Keratinocyte (primary cell): ENCODE results near the gene KRT84. TPM values are rescaled to one million over a fixed set of nuclear protein-coding genes. Genes with fewer than 3 reads are reported as not detected.

ENCODE experiments used
- DNase-seq: peaks from one replicate; pipeline ENCODE4 v3.0.0-alpha.2; 2011; ENCODE audit warnings: low read depth, missing footprints, low spot score
- FAIRE-seq: peaks from 2 replicates; lab custom pipeline; 2011; peaks lifted over from hg19 to GRCh38; lab: Jason Lieb, UNC
- H2AFZ ChIP-seq: 2 replicates; pipeline ENCODE4 v1.6.0; 2012; ENCODE audit warnings: low read length, control low read depth, inconsistent platforms; ENCODE audit not compliant: control insufficient read depth
- H3K27ac ChIP-seq: 2 replicates; pipeline ENCODE4 v1.5.1; 2011; ENCODE audit warnings: low read length; ENCODE audit not compliant: control insufficient read depth, insufficient read depth
- H3K27me3 ChIP-seq: 3 replicates; pipeline ENCODE4 v1.6.0; 2011; ENCODE audit warnings: low read length; ENCODE audit not compliant: control insufficient read depth, insufficient read depth; ENCODE audit errors: extremely low read depth
- H3K36me3 ChIP-seq, 2 experiments: 2 replicates in 1 of 2; 3 replicates in 1 of 2; pipeline ENCODE4 v1.5.1; 2011; ENCODE audit warnings: low read length in 2 of 2, mild to moderate bottlenecking in 1 of 2; ENCODE audit not compliant: control insufficient read depth in 2 of 2, insufficient read depth in 2 of 2; ENCODE audit errors: extremely low read depth in 1 of 2
- H3K4me1 ChIP-seq: 3 replicates; pipeline ENCODE4 v1.5.1; 2011; ENCODE audit warnings: low read length; ENCODE audit not compliant: control insufficient read depth, insufficient read depth; ENCODE audit errors: extremely low read depth
- H3K4me2 ChIP-seq: 3 replicates; pipeline ENCODE4 v1.6.0; 2011; ENCODE audit warnings: low read depth, low read length; ENCODE audit not compliant: control insufficient read depth, insufficient read depth; ENCODE audit errors: extremely low read depth
- H3K4me3 ChIP-seq, 3 experiments: fragments of 200-600 bp in 1 of 3; sonication (generic) in 1 of 3; 2 replicates in 2 of 3; 3 replicates in 1 of 3; pipeline ENCODE4 v1.5.1; 2011 to 2016; ENCODE audit warnings: low read length in 3 of 3, mild to moderate bottlenecking in 3 of 3, control low read depth in 2 of 3, inconsistent platforms in 1 of 3, low read depth in 1 of 3, mixed read lengths in 1 of 3, mixed run types in 1 of 3, moderate library complexity in 1 of 3; ENCODE audit not compliant: control insufficient read depth in 2 of 3, insufficient read depth in 2 of 3; ENCODE audit errors: extremely low read depth in 1 of 3
- H3K79me2 ChIP-seq: 2 replicates; pipeline ENCODE4 v1.6.0; 2012; ENCODE audit warnings: low read length; ENCODE audit not compliant: control insufficient read depth, insufficient read depth
- H3K9ac ChIP-seq: 3 replicates; pipeline ENCODE4 v1.6.0; 2011; ENCODE audit warnings: low read length; ENCODE audit not compliant: control insufficient read depth, insufficient read depth; ENCODE audit errors: extremely low read depth
- H3K9me1 ChIP-seq: 3 replicates; pipeline ENCODE4 v1.6.0; 2011; ENCODE audit warnings: low read length; ENCODE audit not compliant: control insufficient read depth, insufficient read depth; ENCODE audit errors: extremely low read depth
- H3K9me3 ChIP-seq: 2 replicates; pipeline ENCODE4 v1.5.1; 2012; ENCODE audit warnings: low read depth, low read length; ENCODE audit not compliant: control insufficient read depth
- H4K20me1 ChIP-seq: 3 replicates; pipeline ENCODE4 v1.6.0; 2011; ENCODE audit warnings: low read length; ENCODE audit not compliant: control insufficient read depth, insufficient read depth; ENCODE audit errors: extremely low read depth
- CTCF ChIP-seq, 3 experiments: IDR thresholded peaks in 1 of 3; conservative IDR thresholded peaks in 1 of 3; optimal IDR thresholded peaks in 1 of 3; 2 replicates in 2 of 3; 3 replicates in 1 of 3; pipeline versions ENCODE3 to v1.5.1; 2011; ENCODE audit warnings: low read length in 3 of 3, mild to moderate bottlenecking in 3 of 3, moderate library complexity in 2 of 3, control low read depth in 1 of 3, inconsistent platforms in 1 of 3; ENCODE audit not compliant: insufficient read depth in 2 of 3; ENCODE audit errors: extremely low read depth in 1 of 3
- EZH2 ChIP-seq: IDR thresholded peaks from one replicate; pipeline ENCODE4 v1.6.1; 2012; ENCODE audit warnings: inconsistent platforms, mild to moderate bottlenecking, low read length, moderate library complexity
- dilution Hi-C: fragments of 300-500 bp; cut with MboI; formaldehyde crosslinking; loops from one replicate; pipeline ENCODE4 v1.7.0; 2020; ENCODE audit warnings: low sequenced_read_pairs; ENCODE audit not compliant: extremely low pct_ligation_motif_present
- polyA plus RNA-seq, 5 experiments: library from polyadenylated mRNA; depleted of rRNA in 3 of 5; stranded (reverse) in 3 of 5; stranded (forward) in 1 of 5; unstranded in 1 of 5; fragments of >200 nt; gene quantifications; 1 replicate in 1 of 5; 2 replicates in 3 of 5; 3 replicates in 1 of 5; pipeline versions ENCODE4 v1.2.1 to v1.2.3, GENCODE V29; 2011 to 2012; ENCODE audit warnings: missing spikeins in 2 of 5, low read depth in 1 of 5, low replicate concordance in 1 of 5

Gene KRT84
- polyA plus RNA-seq, 1 donor (not counting 4 experiments of a cell fraction or from before 2014, with no cell fraction given) = 0.10 TPM

- H3K27me3 ChIP-seq = peaks cover 7% of the 10 kb centered on the region
- TF ChIP-seq CTCF (optimal IDR thresholded peaks at IDR 0.05 in 1 of 3, IDR thresholded peaks at IDR 0.05 in 1 of 3, conservative IDR thresholded peaks at IDR 0.05 in 1 of 3; ENCODE audit: extremely low read depth in 1 of 3, insufficient read depth in 2 of 3, low read length in 3 of 3) (no peak), EZH2 (no peak)
- H3K9me1 ChIP-seq = no peaks in the 10 kb centered on the region
- no peak overlapping the region for H3K4me2 ChIP-seq
- FAIRE-seq (no peak), DNase-seq (no peak)
- dilution Hi-C loops = no loop called here
- no peak overlapping the region for H3K4me3 ChIP-seq
- no peak overlapping the region for H2AFZ ChIP-seq
- no peaks in the 10 kb centered on the region for H3K79me2 ChIP-seq
- no peaks in the 10 kb centered on the region for H3K4me1 ChIP-seq
- H3K9me3 ChIP-seq = no peaks in the 10 kb centered on the region
- no peak overlapping the region for H3K27ac ChIP-seq
- H4K20me1 ChIP-seq = no peaks in the 10 kb centered on the region
- H3K36me3 ChIP-seq = no peaks in the 10 kb centered on the region
- no peak overlapping the region for H3K9ac ChIP-seq
Measured at GRCh38 chr12:52356031-52356761, 29.3 kb downstream of the KRT84 start.

- H3K27me3 ChIP-seq = peaks cover 3% of the 10 kb centered on the region
- no peak overlapping the region for H3K9ac ChIP-seq
- H3K9me3 ChIP-seq = no peaks in the 10 kb centered on the region
- FAIRE-seq = no peak
- H3K4me3 ChIP-seq = no peak overlapping the region
- H4K20me1 ChIP-seq = no peaks in the 10 kb centered on the region
- no peaks in the 10 kb centered on the region for H3K4me1 ChIP-seq
- no peak overlapping the region for H2AFZ ChIP-seq
- H3K36me3 ChIP-seq = no peaks in the 10 kb centered on the region
- dilution Hi-C loops = no loop called here
- DNase-seq = no peak
- no peaks in the 10 kb centered on the region for H3K9me1 ChIP-seq
- no peaks in the 10 kb centered on the region for H3K79me2 ChIP-seq
- no peak for TF ChIP-seq EZH2
- no peak for TF ChIP-seq CTCF (optimal IDR thresholded peaks at IDR 0.05 in 1 of 3, IDR thresholded peaks at IDR 0.05 in 1 of 3, conservative IDR thresholded peaks at IDR 0.05 in 1 of 3; ENCODE audit: extremely low read depth in 1 of 3, insufficient read depth in 2 of 3, low read length in 3 of 3)
- no peak overlapping the region for H3K27ac ChIP-seq
- H3K4me2 ChIP-seq = no peak overlapping the region
Measured at GRCh38 chr12:52355176-52355575, 30.3 kb downstream of the KRT84 start.
